ENCODE results near the gene SLC13A1.

Gene SLC13A1

GRCh38 chr7:123198668-123199652 is 809 bp downstream of the SLC13A1 start:
- intact Hi-C loops (cut with DNase I): no loop called here
- no peak for DNase-seq

GRCh38 chr7:123198111-123198510 is 1.7 kb downstream of the SLC13A1 start:
- intact Hi-C loops (cut with DNase I): no loop called here
- no peak for DNase-seq

GRCh38 chr7:123193235-123193634 is 6.5 kb downstream of the SLC13A1 start:
- no peak for DNase-seq
- intact Hi-C loops (cut with DNase I): no loop called here

GRCh38 chr7:123191132-123191531 is 8.6 kb downstream of the SLC13A1 start:
- intact Hi-C loops (cut with DNase I): no loop called here
- DNase-seq: no peak

GRCh38 chr7:123190109-123190831 is 9.5 kb downstream of the SLC13A1 start:
- no peak for DNase-seq
- intact Hi-C loops (cut with DNase I): no loop called here

GRCh38 chr7:123185756-123186155 is 14.0 kb downstream of the SLC13A1 start:
- intact Hi-C loops (cut with DNase I): no loop called here
- DNase-seq: no peak

- intact Hi-C loops (cut with DNase I): no loop called here
- no peak for DNase-seq
These were observed 15.5 kb downstream of the SLC13A1 start for GRCh38 chr7:123184271-123184670.

GRCh38 chr7:123183431-123183830 is 16.3 kb downstream of the SLC13A1 start:
- intact Hi-C loops (cut with DNase I): no loop called here
- no peak for DNase-seq

- no peak for DNase-seq
- intact Hi-C loops (cut with DNase I): no loop called here
These were observed 22.3 kb downstream of the SLC13A1 start for GRCh38 chr7:123177442-123177841.

GRCh38 chr7:123170333-123171246 is 29.2 kb downstream of the SLC13A1 start:
- intact Hi-C loops (cut with DNase I): no loop called here
- DNase-seq: peak in 6 of 42 donors; percentile 5 to 45 (median 23)

- intact Hi-C loops (cut with DNase I): no loop called here
- peak in 3 of 42 donors; percentile 1 to 8 (median 4) for DNase-seq
These were observed 30.7 kb downstream of the SLC13A1 start for GRCh38 chr7:123169065-123169464.

GRCh38 chr7:123157606-123158005 is 42.2 kb downstream of the SLC13A1 start:
- intact Hi-C loops (cut with DNase I): no loop called here
- DNase-seq: no peak

GRCh38 chr7:123155571-123155970 is 44.2 kb downstream of the SLC13A1 start:
- no peak for DNase-seq
- intact Hi-C loops (cut with DNase I): no loop called here

- intact Hi-C loops (cut with DNase I): no loop called here
- DNase-seq: peak; percentile 10 to 91 (median 76)
These were observed 45.4 kb downstream of the SLC13A1 start for GRCh38 chr7:123154231-123154860.

- intact Hi-C loops (cut with DNase I): no loop called here
- DNase-seq: no peak
These were observed 48.3 kb downstream of the SLC13A1 start for GRCh38 chr7:123151443-123151842.

GRCh38 chr7:123148813-123149212 is 51.0 kb downstream of the SLC13A1 start:
- intact Hi-C loops (cut with DNase I): no loop called here
- no peak for DNase-seq

GRCh38 chr7:123143252-123144006 is 56.3 kb downstream of the SLC13A1 start:
- intact Hi-C loops (cut with DNase I): no loop called here
- DNase-seq: no peak

- intact Hi-C loops (cut with DNase I): no loop called here
- no peak for DNase-seq
These were observed 59.2 kb downstream of the SLC13A1 start for GRCh38 chr7:123140561-123140960.

All from head of caudate nucleus (tissue), 42 donors.